K562 (cell line): ENCODE measurements around the gene ABCG1. TPM values are rescaled to one million over a fixed set of nuclear protein-coding genes. Genes with fewer than 3 reads are reported as not detected.

Source experiments
- BMI1 ChIP-seq: fragments of 150-350 bp; IDR thresholded peaks from 2 replicates; pipeline ENCODE4 v1.6.1; 2014; ENCODE audit warnings: low read length
- EZH2 ChIP-seq: IDR thresholded peaks from 2 replicates; pipeline ENCODE4 v1.6.1; 2012; ENCODE audit warnings: low read depth, mild to moderate bottlenecking, inconsistent platforms, low read length, borderline replicate concordance
- FOXM1 ChIP-seq, 2 experiments: fragments of 450-650 bp in 1 of 2; sonication (generic) in 1 of 2; formaldehyde crosslinking in 1 of 2; IDR thresholded peaks; 2 replicates each; pipeline versions ENCODE4 v1.6.1 to v1.9.0; 2017 to 2022; ENCODE audit warnings: low read depth in 2 of 2, mild to moderate bottlenecking in 2 of 2, missing genetic modification reagents in 1 of 2, moderate library complexity in 1 of 2
- MCM2 ChIP-seq: fragments of 450-650 bp; IDR thresholded peaks from 2 replicates; pipeline ENCODE4 v1.6.1; 2017; ENCODE audit warnings: low read depth, mild to moderate bottlenecking
- MCM3 ChIP-seq: fragments of 450-650 bp; IDR thresholded peaks from 2 replicates; pipeline ENCODE4 v1.6.1; 2016
- SMAD3 ChIP-seq: fragments of 450-650 bp; formaldehyde crosslinking; conservative IDR thresholded peaks from 2 replicates; pipeline ENCODE4 v1.4.0; 2020; ENCODE audit warnings: mild to moderate bottlenecking
- XRCC4 ChIP-seq: IDR thresholded peaks from one replicate; pipeline ENCODE4 v1.6.1; 2011; ENCODE audit not compliant: insufficient read depth, insufficient read length; ENCODE audit errors: extremely low read depth
- ZNF253 ChIP-seq: fragments of 250-450 bp; sonication (Bioruptor Pico); conservative IDR thresholded peaks from 2 replicates; pipeline ENCODE4 v1.6.1; 2021; ENCODE audit warnings: mild to moderate bottlenecking
- ZNF347 ChIP-seq: fragments of 450-650 bp; formaldehyde crosslinking; IDR thresholded peaks from 2 replicates; pipeline ENCODE4 v1.4.0; 2020; ENCODE audit warnings: low read depth, mild to moderate bottlenecking, moderate library complexity
- ZNF354B ChIP-seq: fragments of 250-450 bp; sonication (Bioruptor Pico); IDR thresholded peaks from 2 replicates; pipeline ENCODE4 v1.4.0; 2020
- polyA plus RNA-seq, 8 experiments: library from polyadenylated mRNA; depleted of rRNA in 4 of 8; stranded (reverse) in 5 of 8; unstranded in 3 of 8; fragments of >200 nt; fragmentation: Nextera tagmentation in 2 of 8; fragmentation: Illumina TruSeq in 1 of 8; extraction: Ambion mirVana in 2 of 8; extraction: Trizol in 1 of 8; gene quantifications; 2 replicates each; pipeline versions ENCODE4 v1.2.1 to v1.2.3, GENCODE V29; 2011 to 2014; ENCODE audit warnings: inconsistent platforms in 1 of 8, missing spikeins in 1 of 8
- total RNA-seq, 7 experiments: library from RNA; depleted of rRNA in 6 of 7; stranded (reverse); fragments of >200 nt in 6 of 7; fragmentation: Illumina TruSeq in 2 of 7; extraction: Trizol in 2 of 7; gene quantifications; 2 replicates each; pipeline versions ENCODE4 v1.2.1 to v1.2.3, GENCODE V29; 2011 to 2021; ENCODE audit warnings: low replicate concordance in 1 of 7
- TF ChIP-seq, protein P1 (sequence below): fragments of 450-650 bp; IDR thresholded peaks from 2 replicates; pipeline ENCODE4 v1.6.1; 2016; ENCODE audit warnings: mild to moderate bottlenecking

The ABCG1 gene
- total and polyA plus RNA-seq, 9 of the 15 experiments (the other 6 are each of a cell fraction or from before 2014, with no cell fraction given) = 0.04 to 0.09 TPM; not detected in 7

- TF ChIP-seq ZNF347 (CRISPR knock-in tag) (no peak), SMAD3 (CRISPR knock-in tag) (no peak), EZH2 (no peak), MCM3 (no peak), XRCC4 (no peak), FOXM1 (IDR thresholded peaks at IDR 0.05; ENCODE audit: low read depth) (no peak), FOXM1 (CRISPR knock-in tag; IDR thresholded peaks at IDR 0.05; ENCODE audit: low read depth) (no peak), MCM2 (no peak), BMI1 (no peak), ZNF253 (CRISPR knock-in tag) (no peak), ZNF354B (CRISPR knock-in tag) (no peak)
- TF ChIP-seq, protein P1, sequence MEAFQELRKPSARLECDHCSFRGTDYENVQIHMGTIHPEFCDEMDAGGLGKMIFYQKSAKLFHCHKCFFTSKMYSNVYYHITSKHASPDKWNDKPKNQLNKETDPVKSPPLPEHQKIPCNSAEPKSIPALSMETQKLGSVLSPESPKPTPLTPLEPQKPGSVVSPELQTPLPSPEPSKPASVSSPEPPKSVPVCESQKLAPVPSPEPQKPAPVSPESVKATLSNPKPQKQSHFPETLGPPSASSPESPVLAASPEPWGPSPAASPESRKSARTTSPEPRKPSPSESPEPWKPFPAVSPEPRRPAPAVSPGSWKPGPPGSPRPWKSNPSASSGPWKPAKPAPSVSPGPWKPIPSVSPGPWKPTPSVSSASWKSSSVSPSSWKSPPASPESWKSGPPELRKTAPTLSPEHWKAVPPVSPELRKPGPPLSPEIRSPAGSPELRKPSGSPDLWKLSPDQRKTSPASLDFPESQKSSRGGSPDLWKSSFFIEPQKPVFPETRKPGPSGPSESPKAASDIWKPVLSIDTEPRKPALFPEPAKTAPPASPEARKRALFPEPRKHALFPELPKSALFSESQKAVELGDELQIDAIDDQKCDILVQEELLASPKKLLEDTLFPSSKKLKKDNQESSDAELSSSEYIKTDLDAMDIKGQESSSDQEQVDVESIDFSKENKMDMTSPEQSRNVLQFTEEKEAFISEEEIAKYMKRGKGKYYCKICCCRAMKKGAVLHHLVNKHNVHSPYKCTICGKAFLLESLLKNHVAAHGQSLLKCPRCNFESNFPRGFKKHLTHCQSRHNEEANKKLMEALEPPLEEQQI = no peak
- TF ChIP-seq, all 486 proteins: peak for 0
Measured at GRCh38 chr21:42298657-42299056, 79.7 kb downstream of the ABCG1 start (continued).
